NCI-H2196 treated with DMSO at 0.1 percent for 48 hours (cell line): ENCODE measurements around the gene PRKAR1B.

Experiments used
- DNase-seq: peaks from one replicate; lab custom pipeline; 2025; ENCODE audit not compliant: unreplicated experiment; lab: John Stamatoyannopoulos, UW

Gene PRKAR1B

DNA sequence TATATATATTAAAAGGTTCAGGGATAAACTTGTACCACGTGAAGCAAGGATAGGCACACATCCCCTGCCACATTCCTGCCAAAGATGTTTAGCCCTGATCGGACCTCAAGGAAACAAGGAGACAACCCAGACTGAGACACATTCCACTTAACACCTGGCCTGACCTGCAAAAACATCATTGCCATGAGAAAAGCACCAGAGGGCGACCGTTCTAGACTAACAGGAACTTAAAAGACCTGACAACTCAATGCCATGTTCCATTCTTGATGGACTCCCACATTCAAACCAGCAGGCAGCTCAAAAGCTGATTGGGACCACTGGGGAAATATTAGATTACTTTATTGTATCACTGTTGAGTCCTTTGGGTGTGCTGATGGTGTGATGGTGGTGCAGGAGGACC lies 199.4 kb downstream of the PRKAR1B start:
- DNase-seq = no peak

DNA sequence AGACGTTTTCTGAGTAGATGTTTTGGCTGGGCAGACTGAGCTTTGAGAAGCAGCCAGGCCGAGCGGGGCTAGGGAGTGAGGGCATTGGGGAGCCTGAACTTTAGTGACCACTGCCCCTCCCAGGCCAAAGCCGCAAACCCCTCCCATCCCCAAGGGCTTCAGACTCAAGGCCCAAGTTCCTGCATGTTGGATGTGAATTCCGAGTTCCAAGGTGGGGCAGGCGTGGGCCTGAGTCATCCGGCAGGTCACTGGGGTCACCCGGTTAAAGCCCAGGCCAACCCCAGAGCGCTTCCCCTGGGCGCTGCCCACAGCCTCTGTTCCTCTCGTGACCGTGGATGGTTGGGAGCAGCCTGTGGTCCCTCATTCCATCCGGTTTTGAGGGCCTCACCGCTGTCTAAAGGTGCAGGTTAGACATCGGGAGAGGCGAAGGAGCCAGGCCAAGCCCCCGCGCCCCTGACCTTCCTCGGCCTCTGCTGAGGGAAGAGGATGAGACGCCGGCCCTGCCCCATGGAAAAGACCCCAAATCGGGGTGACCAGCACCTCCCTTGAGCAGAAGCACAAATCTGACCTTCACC lies 200.5 kb downstream of the PRKAR1B start:
- DNase-seq = no peak

DNA sequence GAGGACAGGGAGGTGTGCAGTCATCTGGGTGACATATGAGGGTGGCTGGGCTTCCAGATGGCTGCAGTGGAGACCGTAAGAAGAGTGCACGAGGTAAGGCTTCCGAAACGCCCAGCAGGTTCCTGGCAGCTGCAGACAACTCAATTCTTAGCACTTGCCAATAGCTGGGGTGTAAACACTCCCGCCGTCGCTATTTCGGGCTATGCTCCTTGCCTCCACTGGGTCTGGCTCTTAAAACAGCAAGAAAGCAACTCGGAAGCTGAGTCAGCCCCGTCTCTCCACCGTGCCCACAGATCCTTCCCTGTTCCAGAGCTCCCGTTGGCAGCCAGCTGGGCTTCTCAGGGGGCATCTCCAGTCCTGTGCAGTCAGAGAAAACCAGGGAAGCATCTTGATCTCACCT lies 201.3 kb downstream of the PRKAR1B start:
- DNase-seq = no peak

- no peak for DNase-seq
Observed at GRCh38 chr7:524800-525199, 202.3 kb downstream of the PRKAR1B start.

DNA sequence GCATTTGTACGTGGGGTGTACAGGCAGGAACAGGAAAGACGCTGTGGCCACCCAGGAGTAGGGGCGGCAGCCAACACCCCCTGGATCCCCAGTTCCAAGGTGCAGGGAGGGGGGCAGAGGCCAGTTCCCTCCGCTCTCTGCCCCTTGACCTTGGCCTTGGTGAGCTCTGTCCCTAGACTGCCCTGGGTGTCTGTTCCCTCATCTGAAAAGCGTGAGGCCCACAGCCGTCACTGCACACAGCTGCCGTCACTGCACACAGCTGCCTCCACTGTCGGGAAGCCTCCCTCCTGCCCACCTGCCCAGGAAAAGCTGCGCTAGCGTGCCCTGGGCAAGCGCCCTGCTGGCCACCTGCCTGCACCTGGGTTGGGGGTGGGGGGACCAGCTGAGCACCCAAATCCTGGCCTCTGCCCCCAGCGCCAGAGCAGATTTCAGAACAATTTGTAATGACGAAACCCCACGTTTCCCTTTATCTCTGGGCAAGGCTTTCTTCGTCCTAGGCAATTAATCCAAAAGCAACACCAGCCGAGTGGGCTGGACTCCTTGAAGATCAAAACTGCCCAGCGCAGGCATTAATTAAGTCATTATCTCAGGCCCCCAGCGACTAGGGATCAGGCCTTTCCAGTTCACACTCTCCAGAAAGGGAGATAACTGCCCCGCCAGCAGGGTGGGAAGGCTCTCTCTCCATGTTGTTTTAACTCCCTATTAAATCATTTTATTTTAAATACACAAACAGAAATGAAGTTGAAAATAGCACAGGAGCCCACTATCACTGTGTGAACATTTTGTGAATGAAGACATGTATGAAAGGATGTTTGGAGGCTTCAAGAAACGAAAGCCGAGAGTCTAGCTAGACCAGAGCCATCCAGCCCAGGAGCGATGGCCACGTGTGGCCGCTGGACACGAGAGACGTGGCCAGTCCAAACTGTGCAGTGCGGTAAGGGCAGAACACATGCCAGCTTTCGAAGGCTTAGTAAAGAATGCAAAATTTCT lies 203.4 kb downstream of the PRKAR1B start:
- no peak for DNase-seq

GRCh38 chr7:522951-523314 lies 204.1 kb downstream of the PRKAR1B start:
- DNase-seq = no peak

DNA sequence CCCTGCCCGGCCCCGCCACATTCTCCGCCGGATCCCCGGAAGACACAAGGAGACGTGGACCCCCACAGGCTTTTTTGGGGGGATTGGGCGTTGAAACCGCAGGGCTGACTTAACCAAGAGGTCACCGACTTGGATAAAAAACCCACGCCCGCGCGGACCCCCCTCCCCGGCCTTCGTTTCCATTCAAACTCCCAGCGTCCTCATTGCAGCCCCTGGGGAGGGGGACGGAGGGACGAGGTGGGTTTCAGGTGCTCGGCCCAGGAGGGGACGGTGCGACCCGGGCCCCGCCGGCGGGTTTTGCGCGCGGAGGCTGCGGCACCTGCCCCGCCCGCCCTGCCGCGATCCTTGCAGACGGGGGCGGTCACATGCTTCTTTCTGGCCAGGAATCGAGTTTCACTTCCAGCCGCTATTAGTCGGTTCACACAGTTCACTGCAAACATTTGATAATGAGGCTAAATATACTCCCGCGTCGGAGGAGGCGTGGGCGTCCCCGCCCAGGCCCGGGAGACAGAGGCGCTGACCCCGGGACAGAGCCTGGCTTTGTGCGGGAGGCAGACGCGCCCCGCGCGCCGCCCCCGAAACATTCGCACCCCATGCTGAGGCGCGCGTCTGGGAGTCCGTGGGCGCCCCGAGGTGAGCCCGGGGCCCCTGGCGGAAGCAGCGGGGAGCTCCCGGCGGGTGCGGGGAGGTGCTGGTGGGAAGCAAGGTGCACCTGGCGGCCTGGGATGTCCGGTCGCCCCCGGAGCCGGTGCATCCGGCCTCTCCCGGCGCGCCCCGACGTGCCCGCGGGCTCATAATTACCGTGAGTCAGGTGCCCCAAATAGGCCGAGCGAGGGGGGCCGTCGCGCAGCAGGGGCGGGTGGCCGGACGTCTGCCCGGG lies 204.8 kb downstream of the PRKAR1B start:
- DNase-seq = peak; percentile 31

- peak; percentile 24 for DNase-seq
Observed at GRCh38 chr7:521221-522070, 205.6 kb downstream of the PRKAR1B start.

DNA sequence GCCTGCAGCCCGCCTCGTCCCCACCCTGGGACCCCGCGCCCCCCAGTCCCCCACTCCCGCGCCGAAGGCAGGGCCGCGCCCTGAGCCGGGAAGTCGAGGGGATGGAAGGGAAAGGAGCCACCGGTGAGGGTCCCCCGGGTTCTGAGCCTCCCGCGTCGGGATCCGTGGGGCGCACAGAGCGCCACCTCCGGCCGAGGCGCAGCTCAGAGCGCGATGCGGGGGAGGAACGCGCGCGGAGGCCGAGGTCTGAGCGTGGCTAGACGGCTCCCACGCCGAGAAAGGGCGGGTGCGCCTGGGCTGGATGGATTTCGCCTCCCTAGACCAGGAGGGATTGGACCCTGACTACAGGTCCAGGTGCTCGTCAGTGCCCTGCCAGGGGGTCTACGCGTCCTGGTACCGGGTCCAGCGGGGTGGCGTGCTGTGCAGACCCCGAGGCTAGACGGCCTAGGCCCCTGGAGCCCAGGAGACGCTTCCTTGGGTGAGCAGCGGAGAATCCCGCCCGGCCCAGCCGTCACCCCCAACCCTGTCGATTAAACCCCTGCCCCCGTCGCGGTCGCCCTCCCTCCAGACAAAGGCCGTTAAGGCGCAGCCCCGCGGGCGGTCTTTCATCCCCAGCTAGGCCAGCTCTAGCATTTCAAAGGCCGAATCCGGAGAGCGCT lies 206.4 kb downstream of the PRKAR1B start:
- no peak for DNase-seq

DNA sequence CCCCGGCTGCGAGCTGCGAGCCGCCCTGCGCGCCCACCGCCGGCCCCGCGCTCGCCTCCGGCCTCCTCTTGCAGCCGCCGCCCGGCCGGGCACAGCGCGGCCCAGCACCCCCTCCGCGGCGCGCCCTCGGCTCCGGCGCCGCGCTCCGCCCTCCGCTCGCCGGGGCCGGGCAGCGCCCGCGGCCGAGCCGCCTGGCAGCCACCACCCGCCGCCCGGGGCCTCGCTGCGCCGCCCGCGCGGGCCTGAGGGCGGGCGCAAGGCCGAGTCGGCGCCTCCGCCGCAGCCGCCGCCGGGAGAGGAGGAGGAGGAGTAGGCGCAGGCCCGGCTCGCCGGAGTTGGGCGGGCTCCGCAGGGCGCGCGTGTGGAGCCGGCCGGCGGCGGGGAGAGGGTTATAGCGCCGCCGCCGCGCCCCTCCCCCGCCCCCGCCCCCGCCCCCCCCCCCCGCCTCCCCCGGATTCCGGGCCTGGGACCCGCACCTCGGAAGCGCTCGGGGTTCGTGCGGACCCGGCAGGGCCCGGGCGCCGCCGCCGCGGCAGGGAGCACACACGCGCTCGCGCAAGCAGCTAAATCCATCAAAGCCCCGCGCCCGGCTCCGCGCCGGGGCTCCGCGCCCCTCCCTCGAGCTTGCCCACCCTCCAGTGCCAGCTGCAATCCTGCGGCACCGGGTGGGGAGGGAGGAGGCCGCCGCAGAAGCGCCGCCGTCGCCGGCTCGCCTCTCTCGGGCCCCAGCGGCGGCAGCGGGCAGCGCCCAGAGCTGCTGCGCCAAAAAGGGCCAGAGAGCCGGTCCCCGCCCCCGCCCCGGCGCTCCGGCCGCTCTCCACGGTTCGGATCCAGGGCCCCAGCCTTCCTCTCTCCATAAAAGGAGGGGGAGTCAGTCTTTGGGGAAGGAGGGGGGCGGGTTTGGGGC lies 207.3 kb downstream of the PRKAR1B start, which contains the start of gene PDGFA:
Gene PDGFA (minus strand): TSS at position 363 of the 907 bp plus-strand sequence. CDS start 845 bp downstream, outside the sequence.
- no peak for DNase-seq

- peak; percentile 67 for DNase-seq
Observed at GRCh38 chr7:518630-519483, 208.2 kb downstream of the PRKAR1B start.

DNA sequence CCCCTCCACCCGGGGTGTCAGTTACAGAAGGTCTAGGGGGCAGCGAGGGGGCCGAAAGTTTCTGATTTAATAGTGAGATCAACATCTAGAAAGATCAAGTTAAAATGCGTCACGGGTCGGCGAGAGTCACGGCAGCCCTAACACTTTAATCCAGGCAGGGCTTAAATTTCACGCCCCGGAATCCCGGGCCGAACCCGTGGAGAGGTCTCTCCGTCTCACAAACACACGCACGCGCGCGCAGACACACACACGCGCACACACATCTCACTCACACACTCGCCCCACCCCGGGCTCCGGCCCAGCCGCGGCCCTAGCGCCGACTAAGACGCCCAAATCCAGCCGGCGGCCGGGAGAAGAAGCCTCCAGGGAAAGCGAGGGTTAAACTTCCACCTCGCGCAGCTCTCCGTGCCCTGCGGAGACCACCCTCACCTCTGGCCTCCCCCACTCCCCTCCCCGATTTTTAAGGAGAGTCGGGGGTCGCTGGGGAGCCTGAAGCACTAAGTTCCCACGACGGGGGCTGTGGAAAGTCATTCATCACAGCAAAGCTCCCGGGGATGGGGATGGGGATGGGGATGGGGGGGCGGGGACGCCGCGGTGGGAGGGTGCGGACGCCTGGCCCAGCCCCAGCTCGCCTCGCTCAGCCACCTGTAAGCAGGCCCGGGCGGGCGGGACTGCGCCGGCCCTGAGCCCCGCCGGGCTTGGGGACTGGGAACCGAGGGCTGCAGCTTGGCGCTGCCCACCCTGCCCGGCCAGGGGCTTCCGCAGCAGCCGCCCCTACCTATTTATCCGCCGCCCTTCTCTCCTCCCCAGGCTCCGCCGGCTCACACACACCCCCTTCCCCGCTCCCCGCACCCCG lies 209.1 kb downstream of the PRKAR1B start:
- DNase-seq = no peak

- no peak for DNase-seq
Observed at GRCh38 chr7:516606-517456, 210.2 kb downstream of the PRKAR1B start.

DNA sequence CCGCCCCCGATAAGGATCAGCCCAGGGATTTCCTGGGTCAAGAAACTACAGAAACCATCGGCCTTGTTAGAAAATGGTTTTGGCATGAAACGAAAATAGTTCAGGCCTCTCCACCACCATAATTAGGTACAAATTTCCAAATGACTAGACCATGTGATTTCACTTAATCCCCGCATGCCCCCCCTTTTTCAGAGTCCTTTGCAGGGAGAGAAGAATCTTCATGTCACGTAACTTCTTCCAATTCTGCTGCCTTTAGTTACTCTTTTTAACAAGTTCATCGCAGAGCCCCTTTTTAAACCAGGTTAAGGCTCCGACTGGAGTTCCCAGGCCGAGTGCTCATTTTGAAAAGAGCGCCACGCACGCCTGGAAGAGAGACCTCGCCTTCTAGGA lies 210.9 kb downstream of the PRKAR1B start:
- no peak for DNase-seq

GRCh38 chr7:515628-516027 lies 211.5 kb downstream of the PRKAR1B start:
- DNase-seq = no peak
